ENCODE measurements around the gene NLRC4.

- TF ChIP-seq CTCF (IDR thresholded peaks at IDR 0.05) (no peak), EP300 (IDR thresholded peaks at IDR 0.05) (no peak), POLR2A (IDR thresholded peaks at IDR 0.05) (no peak)
Observed at GRCh38 chr2:32200814-32201213, 63.9 kb downstream of the NLRC4 start.
